GM12873 (cell line): ENCODE results near the gene PRSS56.

Experiments used
- CTCF ChIP-seq: IDR thresholded peaks from 2 replicates; pipeline ENCODE4 v1.5.1; 2012; ENCODE audit warnings: low read depth, mild to moderate bottlenecking, moderate library complexity, low read length, control low read depth; ENCODE audit not compliant: insufficient read depth; ENCODE audit errors: missing control alignments

PRSS56 gene

GRCh38 chr2:232493701-232494474 lies 26.3 kb upstream of the PRSS56 start:
- no peak for TF ChIP-seq CTCF

GRCh38 chr2:232494542-232494941 lies 25.6 kb upstream of the PRSS56 start:
- no peak for TF ChIP-seq CTCF

- TF ChIP-seq CTCF = no peak
These were observed 24.9 kb upstream of the PRSS56 start for GRCh38 chr2:232495292-232495691.

- TF ChIP-seq CTCF = no peak
These were observed 23.5 kb upstream of the PRSS56 start for GRCh38 chr2:232496501-232497270.

GRCh38 chr2:232497348-232497747 lies 22.8 kb upstream of the PRSS56 start:
- TF ChIP-seq CTCF = no peak

GRCh38 chr2:232498452-232498851 lies 21.7 kb upstream of the PRSS56 start:
- TF ChIP-seq CTCF = no peak

- TF ChIP-seq CTCF = no peak
These were observed 18.8 kb upstream of the PRSS56 start for GRCh38 chr2:232501331-232501771.
